GM19035 (cell line): ENCODE results near the gene SNTB2.

Source experiments
- ATAC-seq: cut with Tn5 transposase; IDR thresholded peaks from one replicate; pipeline ENCODE4 v1.9.1; 2021; ENCODE audit not compliant: unreplicated experiment

The SNTB2 gene

DNA sequence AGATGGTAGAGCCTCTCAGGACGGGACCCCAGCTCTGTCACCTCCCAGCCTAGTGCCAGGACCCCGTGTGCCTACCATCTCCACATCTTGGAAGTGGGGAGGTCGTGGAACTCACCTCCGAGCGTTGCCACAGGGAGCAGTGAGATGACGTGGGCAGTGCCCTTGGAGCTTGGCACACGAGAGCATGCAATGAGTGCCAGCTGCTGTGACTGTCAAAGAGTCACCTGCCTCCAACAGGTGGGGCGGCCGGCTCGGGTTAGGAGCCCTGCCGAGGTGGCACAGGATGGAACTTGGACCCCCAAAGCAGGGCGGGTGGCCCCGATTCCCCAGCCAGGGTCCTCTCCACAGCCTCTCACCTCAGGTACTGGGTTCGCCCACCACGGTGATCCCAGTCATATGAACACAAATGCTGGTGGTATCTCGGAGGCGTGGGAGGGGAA is 129.7 kb downstream of the SNTB2 start:
- no peak for ATAC-seq

DNA sequence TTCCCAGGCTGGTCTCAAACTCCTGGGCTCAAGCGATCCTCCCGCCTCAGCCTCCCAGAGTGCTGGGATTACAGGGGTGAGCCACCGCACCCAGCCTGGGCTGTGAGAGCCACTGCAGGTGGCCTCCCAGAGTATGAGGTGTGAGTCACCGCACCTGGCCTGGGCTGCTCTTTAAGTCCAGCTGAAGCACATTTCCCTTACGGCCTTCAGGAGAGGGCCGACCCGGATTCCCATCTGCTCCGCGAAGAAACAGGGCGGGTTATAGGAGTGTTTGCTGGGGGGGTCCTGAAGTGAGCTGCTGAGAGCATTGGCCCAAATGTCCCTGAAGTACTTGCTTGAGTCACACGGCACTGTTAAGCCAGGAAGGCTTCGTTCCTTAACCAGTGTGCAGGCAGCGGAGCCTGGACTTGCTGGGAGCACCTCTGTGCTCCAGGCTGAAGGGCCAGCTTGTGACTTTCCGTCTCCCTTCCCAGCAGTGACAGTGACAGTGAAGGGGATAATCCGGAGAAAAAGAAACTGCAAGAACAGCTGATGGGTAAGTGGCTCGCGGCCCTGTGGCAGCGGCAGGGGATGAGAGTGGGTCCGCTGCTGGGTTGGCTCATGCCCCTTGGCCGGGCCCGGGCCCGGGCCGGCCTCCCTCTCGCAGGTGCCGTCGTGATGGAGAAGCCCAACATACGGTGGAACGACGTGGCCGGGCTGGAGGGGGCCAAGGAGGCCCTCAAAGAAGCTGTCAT is 131.4 kb downstream of the SNTB2 start:
- no peak for ATAC-seq

DNA sequence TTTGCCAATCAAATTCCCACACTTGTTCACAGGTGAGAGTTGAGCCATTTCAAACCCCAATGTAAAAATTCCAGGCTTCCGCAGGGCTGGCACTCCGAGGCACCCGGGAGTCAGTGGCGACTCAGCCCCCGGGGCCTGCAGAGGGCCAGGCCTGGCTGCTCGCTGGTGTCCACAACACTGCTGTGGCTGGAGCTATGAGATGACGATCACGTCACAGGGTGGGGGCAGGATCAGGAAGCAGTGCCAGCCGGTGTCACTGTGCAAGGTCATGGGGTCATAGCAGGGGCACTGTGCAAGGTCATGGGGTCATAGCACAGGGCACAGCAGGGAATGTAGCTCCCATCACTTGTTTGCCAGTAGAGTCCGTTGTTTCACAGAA is 131.9 kb downstream of the SNTB2 start:
- no peak for ATAC-seq

DNA sequence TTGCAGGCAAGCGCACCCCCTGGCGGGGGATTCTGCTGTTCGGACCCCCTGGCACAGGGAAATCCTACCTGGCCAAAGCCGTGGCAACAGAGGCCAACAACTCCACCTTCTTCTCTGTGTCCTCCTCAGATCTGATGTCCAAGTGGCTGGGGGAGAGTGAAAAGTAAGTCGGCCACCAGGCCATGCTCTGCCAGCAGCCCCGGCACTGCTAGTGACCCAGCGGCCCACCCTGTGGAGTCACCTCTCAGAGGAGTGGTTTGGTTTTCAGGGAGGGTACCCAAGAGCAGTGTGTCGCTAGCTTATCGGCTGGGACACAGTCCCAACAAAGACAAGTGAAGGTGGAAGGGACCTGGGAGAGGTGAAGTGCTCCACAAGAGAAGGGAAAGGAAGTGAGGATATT is 132.4 kb downstream of the SNTB2 start:
- no peak for ATAC-seq

DNA sequence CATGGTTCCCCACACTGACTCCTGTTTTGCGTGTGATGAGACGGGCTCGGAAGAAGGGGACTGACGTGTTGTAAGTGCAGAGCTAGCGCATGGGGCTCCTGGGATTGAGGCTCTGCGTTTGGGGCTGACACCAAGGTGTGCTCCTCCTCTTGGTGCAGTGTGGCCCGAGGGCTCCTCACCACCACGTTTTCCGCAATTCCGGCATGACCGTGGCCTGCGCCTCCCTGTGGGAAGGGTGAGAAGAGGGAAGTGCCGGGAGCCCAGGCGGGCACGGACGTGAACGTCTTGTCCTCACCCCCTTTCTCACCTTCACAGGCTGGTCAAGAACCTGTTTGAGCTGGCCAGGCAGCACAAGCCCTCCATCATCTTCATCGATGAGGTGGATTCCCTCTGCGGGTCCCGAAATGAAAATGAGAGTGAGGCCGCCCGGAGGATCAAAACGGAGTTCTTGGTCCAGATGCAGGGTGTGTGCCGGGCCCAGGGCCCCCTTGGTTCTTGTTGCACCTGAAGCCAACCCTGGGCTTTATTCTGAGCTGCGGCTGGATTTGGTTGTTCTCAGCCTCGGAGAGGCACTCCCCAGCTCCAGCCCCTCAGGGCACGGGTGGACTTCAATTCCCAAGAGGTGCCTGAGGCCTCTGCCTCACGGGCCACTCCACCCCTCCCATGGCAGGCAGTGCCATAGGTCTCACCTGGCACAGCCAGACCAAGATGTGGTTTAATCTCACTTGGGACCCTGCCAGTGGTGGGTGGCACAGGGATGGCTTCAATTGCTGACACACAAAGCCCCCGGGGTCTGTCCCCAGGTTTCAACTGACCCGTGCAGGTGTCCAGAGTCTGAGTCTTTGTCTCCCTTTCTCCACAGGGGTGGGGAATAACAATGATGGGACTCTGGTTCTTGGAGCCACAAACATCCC is 133.1 kb downstream of the SNTB2 start:
- ATAC-seq: no peak

DNA sequence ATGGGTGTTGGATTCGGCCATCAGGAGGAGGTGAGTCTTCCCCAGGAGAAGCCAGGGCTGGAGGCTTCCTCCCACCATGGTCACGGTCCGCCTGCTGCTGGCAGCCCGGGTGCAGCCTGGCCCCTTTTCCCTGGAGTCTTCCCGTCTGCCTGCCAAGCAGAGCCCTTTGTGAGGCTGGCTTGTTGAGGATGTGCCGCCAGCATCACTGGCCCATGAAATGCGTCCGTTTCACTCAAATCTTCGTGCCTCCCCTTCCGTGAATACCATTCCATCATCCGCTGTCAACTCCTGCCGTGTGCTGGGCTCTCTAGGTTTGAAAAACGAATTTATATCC is 133.7 kb downstream of the SNTB2 start:
- ATAC-seq: no peak

DNA sequence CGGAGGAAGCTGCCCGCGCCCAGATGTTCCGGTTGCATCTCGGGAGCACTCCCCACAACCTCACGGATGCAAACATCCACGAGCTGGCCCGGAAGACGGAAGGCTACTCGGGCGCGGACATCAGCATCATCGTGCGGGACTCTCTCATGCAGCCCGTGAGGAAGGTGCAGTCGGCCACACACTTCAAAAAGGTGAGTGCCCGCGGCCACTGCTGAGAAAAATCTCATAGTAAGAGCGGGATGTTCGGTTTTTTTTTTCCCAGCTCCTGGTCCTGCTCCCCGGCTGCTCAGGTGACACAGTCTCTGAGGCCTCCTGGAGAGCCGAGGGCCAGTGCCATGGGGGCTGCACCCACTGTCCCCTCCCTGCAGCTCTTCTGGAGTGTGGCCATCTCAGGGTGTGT is 134.1 kb downstream of the SNTB2 start:
- no peak for ATAC-seq

DNA sequence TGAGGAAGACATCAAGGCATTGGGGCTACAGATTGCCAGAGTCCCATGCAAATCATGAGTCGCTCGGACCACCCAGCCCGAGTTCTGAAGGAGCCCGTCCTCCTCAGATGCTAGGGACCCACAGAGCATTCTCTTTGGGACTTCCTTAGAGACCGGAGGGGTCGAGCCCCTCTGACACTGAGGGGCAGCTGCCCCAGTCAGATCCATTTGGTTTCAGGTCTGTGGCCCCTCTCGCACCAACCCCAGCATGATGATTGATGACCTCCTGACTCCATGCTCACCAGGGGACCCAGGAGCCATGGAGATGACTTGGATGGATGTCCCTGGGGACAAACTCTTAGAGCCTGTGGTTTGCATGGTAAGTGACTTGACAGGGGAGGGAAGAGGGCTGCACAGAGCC is 135.4 kb downstream of the SNTB2 start:
- no peak for ATAC-seq

DNA sequence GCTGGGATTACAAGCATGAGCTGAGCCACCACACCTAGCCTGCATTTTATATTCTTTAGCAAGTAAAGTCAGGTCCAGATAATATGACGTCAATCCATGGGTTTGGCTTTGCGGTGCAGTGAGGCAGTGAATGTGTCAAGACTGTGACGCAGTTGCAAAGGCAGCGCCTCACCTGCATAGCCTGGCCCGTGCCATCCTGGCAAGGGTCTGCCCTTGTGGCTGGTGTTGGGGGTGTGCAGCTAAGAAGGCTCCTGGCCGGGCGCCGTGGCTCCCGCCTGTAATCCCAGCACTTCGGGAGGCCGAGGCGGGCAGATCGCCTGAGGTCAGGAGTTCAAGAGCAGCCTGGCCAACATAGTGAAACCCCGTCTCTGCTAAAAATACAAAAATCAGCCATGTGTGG is 136.5 kb downstream of the SNTB2 start:
- ATAC-seq: no peak

DNA sequence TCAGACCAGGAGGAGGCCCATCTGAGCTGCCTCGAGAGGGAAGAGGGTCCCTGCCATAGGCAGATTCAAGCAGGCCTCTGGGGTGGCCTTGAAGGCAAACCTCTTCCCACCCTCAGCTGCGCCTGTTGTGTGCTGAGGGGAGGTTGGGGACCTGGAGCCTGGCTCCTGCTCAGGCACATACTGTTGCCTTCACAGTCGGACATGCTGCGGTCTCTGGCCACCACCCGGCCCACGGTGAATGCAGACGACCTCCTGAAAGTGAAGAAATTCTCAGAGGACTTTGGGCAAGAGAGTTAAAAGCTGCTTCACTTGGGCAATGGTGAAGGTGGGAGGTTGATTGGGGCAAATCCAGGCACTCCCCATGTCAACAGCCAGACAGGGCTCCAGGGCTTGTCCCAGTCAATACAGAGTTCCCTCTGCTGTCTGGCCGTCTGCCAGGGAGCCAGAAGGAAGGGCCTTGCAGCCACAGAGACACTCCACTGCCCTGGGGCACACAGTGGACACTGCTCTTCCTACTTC is 137.1 kb downstream of the SNTB2 start:
- ATAC-seq: no peak

DNA sequence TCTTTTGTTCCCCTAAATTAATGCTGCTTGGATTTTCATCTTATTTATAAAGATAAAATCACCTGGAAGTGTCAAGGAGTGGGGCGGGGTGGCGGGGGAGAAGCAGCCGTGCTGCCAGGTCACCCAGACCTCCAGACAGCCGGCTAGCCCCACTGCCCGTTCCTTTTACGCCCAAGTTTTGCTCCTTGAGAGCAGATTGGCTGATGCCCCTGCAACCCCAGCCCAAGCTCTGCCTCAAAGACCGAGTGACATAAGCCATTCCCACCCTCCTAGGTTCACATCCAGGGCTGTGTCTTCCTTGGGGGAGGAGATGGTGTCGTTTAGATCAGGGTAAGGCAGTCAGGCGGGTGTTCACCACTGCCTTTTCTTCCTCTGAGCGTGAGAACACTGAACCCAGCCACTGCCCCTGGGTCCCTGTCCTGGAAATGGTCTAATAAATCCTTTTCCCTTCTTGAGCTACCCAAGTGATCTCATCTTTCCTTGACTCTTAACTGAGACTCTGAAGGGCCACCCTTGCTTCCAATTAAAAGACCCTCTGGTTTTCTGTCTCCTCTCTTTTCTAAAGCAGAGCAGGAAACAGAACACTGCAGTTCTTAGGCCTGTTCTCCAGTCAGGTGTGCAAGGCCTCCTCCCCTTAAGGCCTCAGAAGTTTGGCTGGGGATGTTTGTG is 137.8 kb downstream of the SNTB2 start:
- no peak for ATAC-seq

DNA sequence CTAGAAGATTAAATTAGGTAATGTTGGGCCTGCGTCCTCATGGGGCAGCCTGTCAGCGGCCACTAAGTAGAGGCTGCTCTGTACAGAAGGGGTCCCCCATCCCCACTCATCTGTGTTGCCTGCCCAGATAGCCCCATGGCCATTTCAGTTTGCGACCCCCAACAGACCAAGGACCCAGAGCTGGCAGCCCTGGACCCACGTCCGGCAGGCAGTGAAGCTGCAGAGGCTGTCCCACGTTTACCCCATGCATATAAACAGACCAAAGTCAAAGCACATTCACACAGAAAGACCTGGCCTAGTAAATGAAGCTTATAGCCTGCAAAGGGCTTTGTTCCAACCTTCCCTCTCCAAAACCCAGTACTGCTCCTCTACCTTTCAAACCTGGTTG is 138.8 kb downstream of the SNTB2 start:
- no peak for ATAC-seq

DNA sequence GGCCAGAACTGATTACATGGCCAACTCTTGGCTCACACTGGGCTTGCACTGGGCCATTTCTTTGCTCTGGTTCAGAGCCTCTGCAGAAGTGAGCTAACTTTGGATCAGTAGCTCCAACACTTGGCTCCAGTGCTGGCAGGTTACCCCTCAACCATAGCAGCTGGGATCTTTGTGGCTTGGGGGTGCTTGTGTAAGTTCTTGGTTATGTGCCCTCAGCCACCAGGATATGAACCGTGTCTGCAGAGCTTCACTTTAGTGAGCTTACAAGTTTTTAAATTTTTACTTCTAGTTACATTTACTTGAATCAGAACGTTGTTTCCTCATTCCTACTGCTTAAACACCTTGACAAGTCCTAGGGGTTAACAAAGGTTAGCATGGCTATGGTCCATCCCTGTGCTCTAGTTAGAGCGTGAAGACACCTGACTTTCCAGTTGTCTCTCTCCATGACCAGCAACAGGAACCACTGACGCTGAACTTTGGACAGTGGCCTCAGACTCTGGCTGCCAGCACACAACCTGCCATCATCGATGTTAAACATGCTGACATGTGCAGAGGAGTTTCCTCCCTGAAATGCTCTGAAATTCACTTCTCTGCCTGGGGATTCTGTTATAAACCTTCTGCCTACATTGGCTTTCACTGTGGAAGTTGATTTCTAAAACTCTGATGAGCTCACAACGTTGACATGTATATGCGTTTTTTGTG is 139.4 kb downstream of the SNTB2 start:
- ATAC-seq: no peak

DNA sequence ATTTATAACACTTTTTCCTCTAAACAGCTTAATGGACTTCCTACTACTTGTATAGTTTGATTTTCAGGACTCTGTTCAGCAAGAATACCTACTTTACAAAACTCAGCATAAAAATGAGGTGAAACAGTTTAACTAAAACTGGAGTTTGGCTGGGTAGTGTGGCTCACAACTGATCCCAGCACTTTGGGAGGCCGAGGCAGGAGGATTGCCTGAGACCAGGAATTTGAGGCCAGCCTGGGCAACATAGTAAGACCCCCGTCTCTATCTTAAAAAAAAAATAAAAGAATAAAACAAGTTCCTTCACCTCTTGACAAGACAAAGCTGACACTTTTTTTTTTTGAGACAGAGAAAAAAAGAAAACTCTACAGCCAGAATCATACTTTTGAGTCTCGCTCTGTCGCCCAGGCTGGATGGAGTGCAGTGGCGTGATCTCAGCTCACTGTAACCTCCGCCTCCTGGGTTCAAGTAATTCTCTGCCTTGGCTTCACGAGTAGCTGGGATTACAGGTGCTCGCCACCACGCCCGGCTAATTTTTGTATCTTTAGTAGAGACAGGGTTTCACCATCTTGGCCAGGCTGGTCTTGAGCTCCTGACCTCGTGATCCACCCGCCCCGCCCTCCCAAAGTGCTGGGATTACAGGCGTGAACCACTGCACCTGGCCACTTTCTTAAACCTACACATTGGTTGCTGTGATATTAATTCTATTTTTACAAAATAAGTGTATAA is 140.8 kb downstream of the SNTB2 start:
- ATAC-seq: no peak

DNA sequence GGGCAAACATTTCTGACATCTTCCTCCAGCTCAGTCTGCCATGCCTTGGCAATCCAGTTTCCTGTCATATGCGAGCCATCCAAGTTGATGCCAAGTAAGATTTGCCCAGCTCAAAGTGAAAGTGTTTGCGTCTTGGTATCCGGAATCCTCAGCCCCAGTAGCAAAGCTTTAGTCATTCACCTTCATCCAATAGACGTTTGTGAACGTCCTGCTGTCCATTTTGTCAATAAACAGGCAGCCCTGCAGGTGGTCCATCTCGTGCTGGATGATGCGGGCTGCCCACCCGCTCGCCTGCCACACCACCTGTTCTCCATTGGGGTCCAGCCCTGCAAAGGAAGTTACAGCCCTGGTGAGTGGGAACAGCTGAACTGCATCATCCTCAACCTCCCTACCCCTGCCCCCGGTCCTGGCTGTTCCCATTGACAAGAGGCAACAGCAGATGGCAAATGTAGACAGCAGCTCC is 141.9 kb downstream of the SNTB2 start:
- no peak for ATAC-seq

DNA sequence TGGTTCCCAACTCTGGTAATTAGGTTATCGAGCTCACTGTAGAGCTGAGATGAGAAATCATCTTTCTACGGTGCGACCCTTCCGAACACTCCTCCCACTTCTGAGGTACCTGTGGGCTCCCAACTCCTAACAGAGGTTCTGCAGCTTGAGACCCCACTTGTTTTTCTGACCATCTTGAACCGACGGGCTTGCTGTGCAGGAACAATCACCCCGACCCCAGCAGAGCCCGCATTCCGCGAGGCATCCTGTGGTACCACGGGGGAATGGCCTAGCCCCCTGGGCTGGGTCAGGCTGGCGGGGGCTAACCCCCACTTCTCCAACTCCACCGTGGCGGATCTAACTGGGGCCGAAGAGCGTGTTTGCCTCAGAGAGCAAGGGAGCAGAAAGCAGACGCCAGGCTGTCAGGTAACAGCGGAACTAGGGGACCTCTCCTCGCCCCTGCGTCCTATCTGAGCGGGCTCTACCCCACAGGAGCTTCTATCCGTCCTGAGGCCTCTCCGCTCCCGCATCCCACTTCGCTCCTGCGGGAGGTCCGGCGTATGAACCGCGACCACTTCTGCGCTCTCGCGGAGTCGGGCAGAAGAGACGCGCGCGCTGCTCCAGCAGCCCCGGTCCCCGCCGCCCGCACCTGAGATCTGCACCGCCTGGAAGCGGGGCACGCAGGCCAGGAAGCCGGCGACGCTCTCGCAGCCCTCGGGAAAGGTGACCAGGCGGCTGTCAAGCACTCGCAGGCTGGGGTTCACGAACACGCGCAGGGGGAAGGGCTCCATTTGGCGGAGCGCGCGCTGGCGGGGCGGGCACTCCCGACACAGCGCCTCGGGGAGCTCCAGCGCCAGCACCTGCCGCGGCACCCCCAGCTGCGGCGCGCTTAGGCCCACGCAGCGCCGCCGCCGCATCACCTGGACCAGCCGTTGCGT is 142.7 kb downstream of the SNTB2 start:
- peak; percentile 39 for ATAC-seq

DNA sequence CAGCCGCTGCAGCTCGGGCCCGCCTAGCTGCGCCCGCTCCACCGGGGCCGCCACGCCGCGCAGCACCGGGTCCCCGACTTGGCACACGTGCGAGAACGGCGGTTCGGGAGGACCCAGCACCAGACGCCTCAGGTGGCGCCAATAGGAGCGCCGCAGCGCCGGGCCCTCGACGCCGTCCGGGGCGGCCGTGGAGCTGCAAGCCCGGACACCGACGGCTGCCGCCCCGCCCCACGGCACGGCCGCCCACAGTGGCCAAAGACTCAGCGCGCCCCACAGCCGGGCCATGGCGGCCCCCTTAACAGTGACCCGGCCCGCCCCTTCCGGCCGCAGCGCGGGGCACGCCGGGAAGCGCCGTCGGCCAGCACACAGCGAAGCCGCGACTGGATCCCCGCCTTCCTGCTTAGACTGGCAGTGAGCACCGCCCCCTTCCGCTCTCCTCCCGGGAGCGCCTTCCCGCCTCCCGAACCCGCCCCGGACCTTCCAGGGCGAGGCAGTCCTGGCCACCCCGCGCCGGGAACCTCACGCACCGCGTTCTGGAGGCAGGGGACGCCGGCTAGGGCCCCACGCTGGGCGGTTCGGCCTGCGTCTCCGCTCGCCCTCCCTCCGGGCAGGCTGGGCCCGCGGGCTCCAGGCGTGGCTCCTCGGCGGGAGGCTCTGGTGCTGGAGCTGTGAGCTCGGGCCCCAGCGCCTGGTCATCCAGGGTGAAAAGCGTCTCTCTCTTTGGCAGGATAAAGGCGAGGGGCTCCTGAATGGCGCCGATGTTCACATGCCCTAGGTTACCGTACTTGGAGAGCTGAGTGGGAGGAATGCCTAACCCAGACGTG is 143.5 kb downstream of the SNTB2 start, which contains the start of gene PDF:
PDF (minus strand) TSS at position 303 of the 824 bp plus-strand sequence; CDS start at position 285, 18 bp downstream.
- ATAC-seq: peak; percentile 91

DNA sequence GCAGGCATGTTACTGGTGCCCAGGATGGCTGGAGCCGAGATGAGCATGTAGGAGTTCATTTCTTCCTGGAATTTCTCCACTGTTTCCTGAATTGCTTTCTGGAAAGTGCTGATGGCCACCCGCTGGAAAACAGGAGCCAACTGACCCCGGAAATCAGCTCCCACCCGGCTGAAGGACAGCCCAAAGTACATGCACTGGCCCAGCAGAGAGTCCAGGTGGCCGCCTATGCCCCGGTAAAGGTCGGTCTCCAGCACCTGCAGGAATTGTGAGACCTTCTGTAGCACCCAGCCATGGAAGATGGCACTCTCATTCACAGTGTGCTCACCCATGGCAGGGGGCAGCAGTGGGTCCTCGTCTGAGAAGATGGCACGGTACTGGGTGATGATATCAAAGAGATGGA is 147.7 kb downstream of the SNTB2 start:
- no peak for ATAC-seq
